GM12864 (cell line): ENCODE measurements around the gene TRPM1.

Experiments used
- DNase-seq: peaks from one replicate; pipeline ENCODE4 v3.0.0-alpha.2; 2011; ENCODE audit warnings: low read depth
- H3K4me3 ChIP-seq: 2 replicates; pipeline ENCODE4 v1.5.1; 2011; ENCODE audit warnings: mild to moderate bottlenecking, low read depth, low read length, control low read depth
- TF ChIP-seq, protein P1 (sequence below): IDR thresholded peaks from 2 replicates; pipeline ENCODE4 v1.5.1; 2011; ENCODE audit warnings: low read depth, mild to moderate bottlenecking, moderate library complexity, low read length, control low read depth, inconsistent platforms; ENCODE audit errors: missing control alignments

TRPM1 gene

DNA sequence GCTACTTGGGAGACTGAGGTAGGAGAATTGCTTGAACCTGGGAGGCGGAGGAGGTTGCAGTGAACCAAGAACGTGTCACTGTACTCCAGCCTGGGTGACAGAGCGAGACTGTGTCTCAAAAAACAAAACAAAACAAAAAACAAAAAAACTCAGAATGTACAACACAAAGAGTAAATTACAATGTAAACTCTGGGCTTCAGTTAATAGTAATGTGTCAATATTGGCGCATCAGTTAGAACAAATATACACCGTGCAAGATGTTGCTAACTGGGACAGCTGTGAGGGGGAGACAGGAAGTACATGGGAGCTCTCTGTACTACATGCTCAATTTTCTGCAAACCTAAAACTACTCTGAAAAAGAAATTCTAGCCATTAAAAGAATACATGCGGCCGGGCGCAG is 23.5 kb upstream of the TRPM1 start:
- no peak overlapping the region for H3K4me3 ChIP-seq
- TF ChIP-seq, protein P1, sequence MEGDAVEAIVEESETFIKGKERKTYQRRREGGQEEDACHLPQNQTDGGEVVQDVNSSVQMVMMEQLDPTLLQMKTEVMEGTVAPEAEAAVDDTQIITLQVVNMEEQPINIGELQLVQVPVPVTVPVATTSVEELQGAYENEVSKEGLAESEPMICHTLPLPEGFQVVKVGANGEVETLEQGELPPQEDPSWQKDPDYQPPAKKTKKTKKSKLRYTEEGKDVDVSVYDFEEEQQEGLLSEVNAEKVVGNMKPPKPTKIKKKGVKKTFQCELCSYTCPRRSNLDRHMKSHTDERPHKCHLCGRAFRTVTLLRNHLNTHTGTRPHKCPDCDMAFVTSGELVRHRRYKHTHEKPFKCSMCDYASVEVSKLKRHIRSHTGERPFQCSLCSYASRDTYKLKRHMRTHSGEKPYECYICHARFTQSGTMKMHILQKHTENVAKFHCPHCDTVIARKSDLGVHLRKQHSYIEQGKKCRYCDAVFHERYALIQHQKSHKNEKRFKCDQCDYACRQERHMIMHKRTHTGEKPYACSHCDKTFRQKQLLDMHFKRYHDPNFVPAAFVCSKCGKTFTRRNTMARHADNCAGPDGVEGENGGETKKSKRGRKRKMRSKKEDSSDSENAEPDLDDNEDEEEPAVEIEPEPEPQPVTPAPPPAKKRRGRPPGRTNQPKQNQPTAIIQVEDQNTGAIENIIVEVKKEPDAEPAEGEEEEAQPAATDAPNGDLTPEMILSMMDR, result no peak
- DNase-seq, result no peak

DNA sequence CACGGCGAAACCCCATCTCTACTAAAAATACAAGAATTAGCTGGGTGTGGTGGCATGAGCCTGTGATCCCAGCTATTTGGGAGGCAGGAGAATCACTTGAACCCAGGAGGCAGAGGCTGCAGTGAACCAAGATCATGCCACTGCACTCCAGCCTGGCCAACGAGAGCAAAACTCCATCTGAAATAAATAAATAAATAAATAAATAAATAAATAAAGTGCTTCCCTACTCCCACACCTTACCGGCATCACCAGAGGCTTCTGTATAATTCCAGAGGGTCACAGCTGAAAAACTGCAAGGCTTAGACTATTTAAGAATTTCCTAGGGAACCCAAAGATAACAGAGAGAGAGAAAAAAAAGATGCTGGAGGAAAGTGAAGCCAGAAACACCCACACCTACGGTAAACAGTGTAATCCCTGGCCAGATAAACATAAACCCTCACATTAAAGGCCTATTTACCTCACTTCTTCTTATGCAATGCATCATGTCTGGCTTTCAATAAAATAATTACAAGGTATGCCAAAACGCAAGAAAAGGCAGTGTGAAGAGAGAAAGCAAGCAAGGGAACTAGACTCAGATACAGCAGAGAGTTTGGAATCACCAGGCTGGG is 15.0 kb upstream of the TRPM1 start:
- H3K4me3 ChIP-seq, result no peak overlapping the region
- no peak for DNase-seq
- TF ChIP-seq, protein P1, result no peak

DNA sequence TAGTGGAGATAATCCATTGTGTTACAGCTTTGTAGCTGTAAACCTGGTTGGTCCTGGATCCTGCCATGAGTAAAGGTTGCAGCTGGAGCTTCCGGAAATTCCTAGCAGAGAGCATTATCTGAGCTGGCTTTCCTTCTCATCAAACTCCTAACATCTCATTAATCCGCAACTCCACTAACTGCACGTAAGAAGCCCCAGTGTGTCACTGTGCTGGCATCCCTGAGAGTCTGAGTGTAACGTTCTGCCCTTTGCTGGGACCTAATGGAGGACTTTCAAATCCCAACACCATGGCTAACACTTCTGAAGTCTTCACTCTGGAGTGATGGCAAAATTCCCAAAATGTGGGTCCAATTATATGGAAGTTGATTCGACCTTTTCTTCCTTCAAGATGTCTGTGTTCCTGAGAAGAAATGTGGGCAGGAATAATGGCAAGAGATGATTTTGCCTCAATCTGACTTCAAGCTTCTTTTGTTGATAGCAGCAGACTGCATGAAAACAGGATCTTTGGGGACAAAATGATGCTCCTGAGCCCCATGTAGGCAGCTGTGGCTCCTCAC is 9.6 kb upstream of the TRPM1 start:
- H3K4me3 ChIP-seq, result no peak overlapping the region
- DNase-seq, result no peak
- TF ChIP-seq, protein P1, result no peak

DNA sequence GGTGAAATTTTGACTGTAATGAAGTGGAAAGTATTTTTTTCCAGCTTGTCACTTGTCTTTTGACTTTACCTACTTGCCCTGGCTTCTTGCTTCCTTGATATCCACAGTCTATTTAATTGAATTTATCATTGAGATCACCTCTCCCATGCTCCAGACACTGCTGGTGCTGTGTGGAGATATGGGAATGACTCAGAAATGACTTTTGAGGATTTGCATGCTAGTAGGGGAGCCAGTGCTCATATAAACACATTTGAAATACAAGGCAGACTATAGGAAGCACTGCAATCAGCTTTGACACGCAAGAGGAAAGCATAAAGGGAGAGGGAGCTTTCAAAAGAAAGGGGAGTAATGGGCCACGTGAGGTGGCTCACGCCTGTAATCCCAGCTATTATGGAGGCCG is 7.3 kb upstream of the TRPM1 start:
- TF ChIP-seq, protein P1, result no peak
- H3K4me3 ChIP-seq, result no peak overlapping the region
- DNase-seq, result no peak

DNA sequence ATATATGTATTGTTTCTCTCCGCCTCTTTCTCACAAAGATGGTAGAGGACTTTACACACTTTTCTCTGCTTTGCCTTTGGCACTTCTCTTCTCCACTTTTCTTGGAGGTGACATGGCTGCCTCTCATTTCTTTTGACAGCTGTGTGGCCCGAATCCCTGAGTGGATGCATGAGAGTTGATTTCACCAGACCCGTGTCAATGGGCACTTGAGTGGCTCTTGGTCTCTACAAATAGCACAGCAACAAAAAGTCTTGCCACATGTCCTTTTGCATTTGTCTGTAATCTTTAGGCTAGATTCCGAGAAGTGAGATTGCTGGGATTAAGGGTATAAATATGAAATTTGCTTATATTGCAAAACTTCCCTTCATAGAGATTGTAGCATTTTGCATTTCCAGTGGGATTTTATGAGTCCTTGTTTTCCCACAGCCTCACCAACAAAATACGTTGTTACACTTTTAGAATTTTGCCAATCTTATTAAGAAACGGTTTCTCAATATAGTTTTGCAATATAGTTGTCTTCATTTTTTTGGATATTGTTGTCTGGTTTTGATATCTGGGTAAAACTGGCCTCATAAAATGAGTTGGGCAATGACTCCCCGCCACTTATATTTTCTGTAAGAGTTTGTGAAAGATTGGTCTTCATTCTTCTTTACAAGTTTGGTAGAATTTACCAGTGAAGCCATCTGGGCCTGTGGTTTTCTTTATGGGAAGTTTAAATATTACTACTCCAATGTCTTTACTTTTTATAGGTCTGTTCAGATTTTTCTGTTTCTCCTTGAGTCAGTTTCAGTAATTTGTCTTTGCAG is 5.2 kb upstream of the TRPM1 start:
- H3K4me3 ChIP-seq, result no peak overlapping the region
- TF ChIP-seq, protein P1, result no peak
- no peak for DNase-seq

DNA sequence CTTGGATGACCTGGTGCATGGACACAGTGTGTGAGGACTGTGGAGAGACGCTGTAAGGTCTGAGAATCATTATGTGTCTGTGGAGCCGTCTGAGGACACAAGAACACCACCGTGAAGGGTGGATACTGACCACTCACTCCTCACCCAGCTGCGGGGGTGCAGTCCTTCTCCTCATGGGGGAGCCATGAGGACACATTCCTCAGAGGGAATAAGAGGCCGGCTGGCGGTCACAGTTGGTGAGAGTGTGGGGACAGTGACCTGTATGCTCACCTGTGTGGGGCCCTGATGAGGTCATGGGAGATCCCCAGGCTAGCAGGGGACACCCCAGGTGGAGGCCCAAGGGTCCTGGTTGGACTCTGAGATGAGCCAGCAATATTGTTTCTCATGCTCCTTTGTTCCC is 2.5 kb upstream of the TRPM1 start:
- H3K4me3 ChIP-seq, result no peak overlapping the region
- TF ChIP-seq, protein P1, result no peak
- no peak for DNase-seq
